Measurements from ENCODE around the gene CDH4.

The CDH4 gene

GRCh38 chr20:61605862-61606557 is 353.9 kb downstream of the CDH4 start:
- Mint-ChIP-seq H3K27ac (no peak overlapping the region), H3K4me3 (no peak overlapping the region), H3K27me3 (ENCODE audit: low read depth) (no peaks in the 10 kb centered on the region), H3K4me1 (ENCODE audit: low read depth) (no peaks in the 10 kb centered on the region), H3K9me3 (peaks cover 29% of the 10 kb centered on the region), H3K36me3 (ENCODE audit: low read depth) (no peaks in the 10 kb centered on the region)
- no peak for DNase-seq (ENCODE audit: low spot score)

GRCh38 chr20:61608275-61609085 is 356.4 kb downstream of the CDH4 start:
- Mint-ChIP-seq H3K4me3 (no peak overlapping the region), H3K36me3 (ENCODE audit: low read depth) (no peaks in the 10 kb centered on the region), H3K27me3 (ENCODE audit: low read depth) (no peaks in the 10 kb centered on the region), H3K9me3 (peaks cover 27% of the 10 kb centered on the region), H3K4me1 (ENCODE audit: low read depth) (no peaks in the 10 kb centered on the region), H3K27ac (no peak overlapping the region)
- no peak for DNase-seq (ENCODE audit: low spot score)

GRCh38 chr20:61609461-61609860 is 357.4 kb downstream of the CDH4 start:
- Mint-ChIP-seq H3K4me3 (no peak overlapping the region), H3K27ac (no peak overlapping the region), H3K4me1 (ENCODE audit: low read depth) (no peaks in the 10 kb centered on the region), H3K36me3 (ENCODE audit: low read depth) (no peaks in the 10 kb centered on the region), H3K27me3 (ENCODE audit: low read depth) (no peaks in the 10 kb centered on the region), H3K9me3 (peaks cover 20% of the 10 kb centered on the region)
- no peak for DNase-seq (ENCODE audit: low spot score)

- Mint-ChIP-seq H3K9me3 (peaks cover 13% of the 10 kb centered on the region), H3K27ac (no peak overlapping the region)
Observed at GRCh38 chr20:61611401-61612180, 359.5 kb downstream of the CDH4 start.

GRCh38 chr20:61613917-61614705 is 362.1 kb downstream of the CDH4 start:
- H3K27me3 Mint-ChIP-seq (ENCODE audit: low read depth) = no peaks in the 10 kb centered on the region
- H3K9me3 Mint-ChIP-seq = peaks cover 9% of the 10 kb centered on the region
- DNase-seq (ENCODE audit: low spot score) = no peak
- H3K4me3 Mint-ChIP-seq = no peak overlapping the region
- no peak overlapping the region for H3K27ac Mint-ChIP-seq
- no peaks in the 10 kb centered on the region for H3K4me1 Mint-ChIP-seq (ENCODE audit: low read depth)
- H3K36me3 Mint-ChIP-seq (ENCODE audit: low read depth) = no peaks in the 10 kb centered on the region

More at GRCh38 chr20:61611401-61612180, 359.5 kb downstream of the CDH4 start:
- H3K27me3 Mint-ChIP-seq (ENCODE audit: low read depth) = no peaks in the 10 kb centered on the region
- H3K4me3 Mint-ChIP-seq = no peak overlapping the region
- H3K4me1 Mint-ChIP-seq (ENCODE audit: low read depth) = no peaks in the 10 kb centered on the region
- no peaks in the 10 kb centered on the region for H3K36me3 Mint-ChIP-seq (ENCODE audit: low read depth)
- DNase-seq (ENCODE audit: low spot score) = no peak

- no peak for DNase-seq (ENCODE audit: low spot score)
- Mint-ChIP-seq H3K9me3 (peaks cover 9% of the 10 kb centered on the region), H3K27me3 (ENCODE audit: low read depth) (no peaks in the 10 kb centered on the region), H3K4me3 (no peak overlapping the region), H3K36me3 (ENCODE audit: low read depth) (no peaks in the 10 kb centered on the region), H3K27ac (no peak overlapping the region), H3K4me1 (ENCODE audit: low read depth) (no peaks in the 10 kb centered on the region)
Observed at GRCh38 chr20:61614706-61615100, 362.6 kb downstream of the CDH4 start.

GRCh38 chr20:61615806-61616205 is 363.7 kb downstream of the CDH4 start:
- no peaks in the 10 kb centered on the region for H3K36me3 Mint-ChIP-seq (ENCODE audit: low read depth)
- no peaks in the 10 kb centered on the region for H3K4me1 Mint-ChIP-seq (ENCODE audit: low read depth)
- DNase-seq (ENCODE audit: low spot score) = no peak
- H3K27me3 Mint-ChIP-seq (ENCODE audit: low read depth) = no peaks in the 10 kb centered on the region
- peaks cover 6% of the 10 kb centered on the region for H3K9me3 Mint-ChIP-seq
- H3K4me3 Mint-ChIP-seq = no peak overlapping the region
- H3K27ac Mint-ChIP-seq = no peak overlapping the region

GRCh38 chr20:61619751-61620150 is 367.7 kb downstream of the CDH4 start:
- no peak overlapping the region for H3K4me3 Mint-ChIP-seq
- no peaks in the 10 kb centered on the region for H3K27me3 Mint-ChIP-seq (ENCODE audit: low read depth)
- DNase-seq (ENCODE audit: low spot score) = no peak
- H3K9me3 Mint-ChIP-seq = peaks cover 4% of the 10 kb centered on the region
- no peaks in the 10 kb centered on the region for H3K4me1 Mint-ChIP-seq (ENCODE audit: low read depth)
- H3K36me3 Mint-ChIP-seq (ENCODE audit: low read depth) = no peaks in the 10 kb centered on the region
- no peak overlapping the region for H3K27ac Mint-ChIP-seq

- Mint-ChIP-seq H3K27me3 (ENCODE audit: low read depth) (no peaks in the 10 kb centered on the region), H3K4me1 (ENCODE audit: low read depth) (no peaks in the 10 kb centered on the region), H3K36me3 (ENCODE audit: low read depth) (no peaks in the 10 kb centered on the region), H3K4me3 (no peak overlapping the region), H3K9me3 (peaks cover 4% of the 10 kb centered on the region), H3K27ac (no peak overlapping the region)
- DNase-seq (ENCODE audit: low spot score) = no peak
Observed at GRCh38 chr20:61620174-61620573, 368.1 kb downstream of the CDH4 start.

GRCh38 chr20:61621035-61621730 is 369.1 kb downstream of the CDH4 start:
- no peaks in the 10 kb centered on the region for H3K4me1 Mint-ChIP-seq (ENCODE audit: low read depth)

GRCh38 chr20:61621852-61622251 is 369.8 kb downstream of the CDH4 start:
- Mint-ChIP-seq H3K4me3 (no peak overlapping the region), H3K4me1 (ENCODE audit: low read depth) (no peaks in the 10 kb centered on the region), H3K27me3 (ENCODE audit: low read depth) (no peaks in the 10 kb centered on the region), H3K27ac (no peak overlapping the region), H3K9me3 (no peaks in the 10 kb centered on the region), H3K36me3 (ENCODE audit: low read depth) (no peaks in the 10 kb centered on the region)
- no peak for DNase-seq (ENCODE audit: low spot score)

More at GRCh38 chr20:61621035-61621730, 369.1 kb downstream of the CDH4 start:
- Mint-ChIP-seq H3K36me3 (ENCODE audit: low read depth) (no peaks in the 10 kb centered on the region), H3K9me3 (no peaks in the 10 kb centered on the region), H3K27ac (no peak overlapping the region), H3K27me3 (ENCODE audit: low read depth) (no peaks in the 10 kb centered on the region), H3K4me3 (no peak overlapping the region)
- DNase-seq (ENCODE audit: low spot score) = no peak

GRCh38 chr20:61623451-61623850 is 371.4 kb downstream of the CDH4 start:
- no peaks in the 10 kb centered on the region for H3K9me3 Mint-ChIP-seq
- no peak overlapping the region for H3K4me3 Mint-ChIP-seq
- H3K36me3 Mint-ChIP-seq (ENCODE audit: low read depth) = no peaks in the 10 kb centered on the region
- H3K4me1 Mint-ChIP-seq (ENCODE audit: low read depth) = no peaks in the 10 kb centered on the region
- H3K27me3 Mint-ChIP-seq (ENCODE audit: low read depth) = no peaks in the 10 kb centered on the region
- DNase-seq (ENCODE audit: low spot score) = no peak
- H3K27ac Mint-ChIP-seq = no peak overlapping the region

- DNase-seq (ENCODE audit: low spot score) = no peak
- Mint-ChIP-seq H3K4me3 (no peak overlapping the region), H3K27me3 (ENCODE audit: low read depth) (no peaks in the 10 kb centered on the region), H3K36me3 (ENCODE audit: low read depth) (no peaks in the 10 kb centered on the region), H3K27ac (no peak overlapping the region), H3K4me1 (ENCODE audit: low read depth) (no peaks in the 10 kb centered on the region), H3K9me3 (no peaks in the 10 kb centered on the region)
Observed at GRCh38 chr20:61625246-61625645, 373.2 kb downstream of the CDH4 start.
